Epidermal melanocyte (primary cell): Measurements from ENCODE around the gene FAM20A.

Source experiments
- DNase-seq: peaks from one replicate; pipeline ENCODE4 v3.0.0; 2011; ENCODE audit warnings: low spot score; ENCODE audit not compliant: insufficient read length

The FAM20A gene

GRCh38 chr17:68600931-68601564 lies at the start of gene FAM20A:
TSS of gene FAM20A (minus strand) at chr17:68601367. CDS start at chr17:68600666, 701 bp downstream.
- no peak for DNase-seq

- DNase-seq = no peak
Measured at GRCh38 chr17:68649324-68649723, 48.2 kb upstream of the FAM20A start.

GRCh38 chr17:68646626-68647526 lies 45.7 kb upstream of the FAM20A start:
- DNase-seq = no peak

- no peak for DNase-seq
Measured at GRCh38 chr17:68642118-68642412, 40.9 kb upstream of the FAM20A start.

- no peak for DNase-seq
Measured at GRCh38 chr17:68641276-68642117, 40.3 kb upstream of the FAM20A start.

GRCh38 chr17:68640242-68640989 lies 39.2 kb upstream of the FAM20A start:
- DNase-seq = no peak

GRCh38 chr17:68634345-68634876 lies 33.2 kb upstream of the FAM20A start:
- no peak for DNase-seq

GRCh38 chr17:68628576-68628957 lies 27.4 kb upstream of the FAM20A start:
- no peak for DNase-seq

- no peak for DNase-seq
Measured at GRCh38 chr17:68627956-68628575, 26.9 kb upstream of the FAM20A start.

- no peak for DNase-seq
Measured at GRCh38 chr17:68624381-68624780, 23.2 kb upstream of the FAM20A start.

- DNase-seq = no peak
Measured at GRCh38 chr17:68623811-68624210, 22.6 kb upstream of the FAM20A start.

- no peak for DNase-seq
Measured at GRCh38 chr17:68622423-68622822, 21.3 kb upstream of the FAM20A start.

- DNase-seq = no peak
Measured at GRCh38 chr17:68621065-68621464, 19.9 kb upstream of the FAM20A start.

- no peak for DNase-seq
Measured at GRCh38 chr17:68616334-68616733, 15.2 kb upstream of the FAM20A start.

- no peak for DNase-seq
Measured at GRCh38 chr17:68614718-68615117, 13.6 kb upstream of the FAM20A start.

- DNase-seq = no peak
Measured at GRCh38 chr17:68613739-68614298, 12.7 kb upstream of the FAM20A start.

GRCh38 chr17:68612923-68613292 lies 11.7 kb upstream of the FAM20A start:
- no peak for DNase-seq

GRCh38 chr17:68612209-68612922 lies 11.2 kb upstream of the FAM20A start:
- no peak for DNase-seq

GRCh38 chr17:68611353-68612208 lies 10.4 kb upstream of the FAM20A start:
- DNase-seq = no peak
